Skeletal muscle cell (primary cell): Measurements from ENCODE around the gene ELK1.
"Not testable (repeated sequence)": the region's sequence is repeated elsewhere in the genome, so short reads cannot be mapped to it uniquely, and the experiment has no call there.

ENCODE experiments used
- DNase-seq: peaks from one replicate; pipeline ENCODE4 v3.0.0-alpha.2; 2010; ENCODE audit warnings: low read depth
- H3K4me3 ChIP-seq: 2 replicates; pipeline ENCODE4 v1.5.1; 2011; ENCODE audit warnings: low read depth, mild to moderate bottlenecking, control low read depth, low read length, moderate library complexity

ELK1 gene, protein sequence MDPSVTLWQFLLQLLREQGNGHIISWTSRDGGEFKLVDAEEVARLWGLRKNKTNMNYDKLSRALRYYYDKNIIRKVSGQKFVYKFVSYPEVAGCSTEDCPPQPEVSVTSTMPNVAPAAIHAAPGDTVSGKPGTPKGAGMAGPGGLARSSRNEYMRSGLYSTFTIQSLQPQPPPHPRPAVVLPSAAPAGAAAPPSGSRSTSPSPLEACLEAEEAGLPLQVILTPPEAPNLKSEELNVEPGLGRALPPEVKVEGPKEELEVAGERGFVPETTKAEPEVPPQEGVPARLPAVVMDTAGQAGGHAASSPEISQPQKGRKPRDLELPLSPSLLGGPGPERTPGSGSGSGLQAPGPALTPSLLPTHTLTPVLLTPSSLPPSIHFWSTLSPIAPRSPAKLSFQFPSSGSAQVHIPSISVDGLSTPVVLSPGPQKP

DNA sequence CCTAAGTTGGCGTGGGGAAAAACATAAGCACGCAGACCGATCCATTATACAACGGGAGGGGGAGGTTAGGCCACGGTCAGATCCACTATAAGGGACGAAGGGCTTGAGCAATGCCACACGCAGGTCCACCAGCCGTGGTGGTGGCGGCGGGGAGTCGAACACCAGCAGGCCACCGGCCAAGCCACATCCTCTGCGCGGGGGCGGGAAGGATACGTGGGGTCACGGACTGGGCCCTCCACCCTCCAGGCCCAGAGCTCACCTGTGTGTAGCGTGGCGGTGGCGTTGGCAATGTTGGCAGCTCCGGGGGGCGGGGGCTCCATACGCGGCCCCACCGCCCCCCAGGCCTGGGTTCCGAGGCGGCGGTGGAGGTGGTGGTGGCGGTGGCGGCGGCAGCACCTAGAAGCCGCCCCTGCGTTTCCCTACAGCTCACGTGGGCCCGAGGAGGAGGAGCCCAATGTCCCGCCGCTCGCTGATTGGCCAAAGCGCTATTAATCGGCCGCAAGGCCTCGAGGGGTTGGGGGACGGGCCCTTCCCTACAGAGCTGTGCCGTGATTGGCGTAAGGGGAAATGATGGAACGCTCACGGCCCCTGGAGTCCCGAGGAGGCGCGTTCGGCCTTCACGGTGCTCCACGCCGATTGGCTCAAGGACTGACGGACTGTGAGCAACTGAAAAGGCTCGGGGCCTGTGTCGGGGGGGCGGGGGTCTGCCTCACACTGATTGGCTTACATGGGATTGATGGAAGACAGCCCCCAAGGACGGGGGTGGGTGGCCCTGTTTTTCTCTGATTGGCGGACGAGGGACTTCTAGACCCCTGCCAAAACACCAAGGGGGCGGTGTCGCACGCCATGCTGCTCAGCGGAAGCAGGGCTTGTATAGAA is at the start of gene ELK1:
TSS of gene ELK1 (minus strand) at position 400 of the 879 bp plus-strand sequence. CDS start 9,122 bp downstream, outside the sequence.
- H3K4me3 ChIP-seq = peak within 1 kb of the TSS; percentile 63
- DNase-seq = peak; percentile 97

DNA sequence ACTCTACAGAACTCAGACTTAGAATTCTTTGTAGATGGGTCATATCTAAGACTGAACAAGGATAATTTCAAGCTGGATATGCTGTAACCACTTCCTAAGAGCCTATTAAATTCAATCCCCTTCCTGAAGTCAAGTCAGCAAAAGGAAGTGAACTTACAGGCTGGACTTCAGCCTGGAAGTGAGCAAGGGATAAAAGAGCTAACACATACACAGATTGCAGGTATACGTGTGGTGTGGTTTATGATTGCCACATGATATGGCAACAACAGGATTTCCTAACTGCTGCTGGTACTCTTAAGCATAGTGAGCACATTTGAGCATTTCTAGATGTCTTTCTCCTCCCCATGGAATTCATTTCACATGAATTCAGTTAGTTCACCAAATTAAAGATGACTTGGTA is 46.8 kb upstream of the ELK1 start:
- no peak for DNase-seq
- no peak overlapping the region for H3K4me3 ChIP-seq

DNA sequence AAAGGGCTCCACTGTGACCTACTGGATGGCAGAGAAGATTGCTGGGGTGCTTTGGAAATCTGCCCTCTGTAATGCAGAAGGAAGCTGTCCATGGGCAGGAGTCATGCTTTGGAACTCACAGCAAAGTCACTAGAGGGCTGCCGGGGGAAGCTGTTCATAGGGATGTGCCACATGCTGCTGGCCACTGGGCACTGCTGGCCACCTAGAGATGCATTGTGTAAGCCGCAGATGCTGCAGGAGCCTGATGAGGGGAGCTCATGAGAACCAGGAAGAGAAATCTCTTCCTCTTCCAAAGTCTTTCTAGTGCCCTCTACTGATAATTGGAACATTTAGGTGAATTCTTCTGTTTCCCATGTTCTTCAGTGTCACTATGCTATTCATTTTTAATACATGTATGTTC is 39.8 kb upstream of the ELK1 start:
- H3K4me3 ChIP-seq = no peak overlapping the region
- no peak for DNase-seq

DNA sequence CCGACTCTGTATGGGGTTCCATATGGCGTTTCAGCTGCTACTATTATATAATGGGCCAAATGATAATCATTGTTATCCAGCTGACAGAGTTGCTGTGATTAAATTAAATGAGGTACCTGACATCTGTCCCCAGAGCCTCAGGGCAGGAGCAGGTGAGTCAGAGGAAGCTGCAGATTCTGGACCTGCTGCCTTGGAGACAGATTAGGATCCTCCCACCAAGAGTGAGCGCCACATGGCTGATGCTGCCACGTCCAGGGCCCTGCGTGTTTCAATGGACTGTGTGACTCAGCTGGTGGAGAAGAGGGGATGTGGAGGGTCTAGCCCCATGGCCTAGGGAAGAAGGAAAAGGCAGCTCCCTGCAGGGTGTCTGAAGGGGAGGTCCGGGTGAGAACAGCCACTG is 36.9 kb upstream of the ELK1 start:
- H3K4me3 ChIP-seq = no peak overlapping the region
- DNase-seq = no peak

DNA sequence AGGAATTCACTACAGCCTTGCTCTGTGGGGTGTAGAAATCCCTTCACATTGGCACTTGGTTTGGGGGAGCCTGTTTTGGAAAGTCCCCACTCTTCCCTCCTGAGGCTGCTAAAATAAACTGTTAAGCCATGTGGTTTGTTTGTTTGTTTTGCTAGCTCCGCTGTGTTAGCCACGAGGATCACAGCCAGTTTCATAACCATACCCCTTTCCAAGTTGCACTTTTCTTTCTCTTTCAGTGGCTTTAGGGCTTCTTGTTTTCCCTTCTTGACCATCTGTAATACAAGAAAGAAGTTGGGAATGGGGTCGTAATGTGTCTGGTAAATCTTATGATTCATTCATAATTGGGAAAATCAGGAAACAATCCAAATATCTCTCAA is 33.5 kb upstream of the ELK1 start:
- DNase-seq = no peak
- H3K4me3 ChIP-seq = no peak overlapping the region

DNA sequence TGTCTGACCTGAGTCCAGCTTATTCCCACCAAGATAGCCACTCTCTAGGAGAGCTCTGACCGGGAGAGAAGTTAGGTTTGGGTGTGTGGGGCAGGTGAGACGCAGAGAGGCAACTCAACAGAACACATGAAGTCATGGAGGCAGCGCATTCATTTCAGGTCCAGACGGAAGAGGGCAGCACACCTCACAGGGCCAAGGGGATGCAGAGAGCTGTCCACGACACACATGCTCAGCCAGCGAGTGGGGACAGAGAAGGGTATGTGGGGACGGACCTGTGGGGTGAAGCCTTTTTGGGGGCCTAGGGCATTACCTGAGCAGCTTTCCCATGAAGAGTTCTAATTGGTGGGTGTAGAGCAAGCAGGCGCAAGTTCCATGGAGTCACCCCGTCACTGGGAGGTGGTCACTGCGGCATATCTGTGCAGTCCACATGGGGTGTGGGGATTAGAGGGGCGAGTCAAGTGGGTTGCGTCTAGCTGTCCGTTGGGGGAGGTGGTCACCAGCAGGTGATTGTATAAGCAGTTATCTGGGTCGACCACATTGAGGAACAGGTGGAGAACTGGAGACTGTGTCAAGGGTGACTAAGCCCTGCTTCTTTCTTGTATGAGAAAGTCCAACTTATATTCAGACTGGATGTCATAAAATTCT is 32.9 kb upstream of the ELK1 start:
- no peak for DNase-seq

DNA sequence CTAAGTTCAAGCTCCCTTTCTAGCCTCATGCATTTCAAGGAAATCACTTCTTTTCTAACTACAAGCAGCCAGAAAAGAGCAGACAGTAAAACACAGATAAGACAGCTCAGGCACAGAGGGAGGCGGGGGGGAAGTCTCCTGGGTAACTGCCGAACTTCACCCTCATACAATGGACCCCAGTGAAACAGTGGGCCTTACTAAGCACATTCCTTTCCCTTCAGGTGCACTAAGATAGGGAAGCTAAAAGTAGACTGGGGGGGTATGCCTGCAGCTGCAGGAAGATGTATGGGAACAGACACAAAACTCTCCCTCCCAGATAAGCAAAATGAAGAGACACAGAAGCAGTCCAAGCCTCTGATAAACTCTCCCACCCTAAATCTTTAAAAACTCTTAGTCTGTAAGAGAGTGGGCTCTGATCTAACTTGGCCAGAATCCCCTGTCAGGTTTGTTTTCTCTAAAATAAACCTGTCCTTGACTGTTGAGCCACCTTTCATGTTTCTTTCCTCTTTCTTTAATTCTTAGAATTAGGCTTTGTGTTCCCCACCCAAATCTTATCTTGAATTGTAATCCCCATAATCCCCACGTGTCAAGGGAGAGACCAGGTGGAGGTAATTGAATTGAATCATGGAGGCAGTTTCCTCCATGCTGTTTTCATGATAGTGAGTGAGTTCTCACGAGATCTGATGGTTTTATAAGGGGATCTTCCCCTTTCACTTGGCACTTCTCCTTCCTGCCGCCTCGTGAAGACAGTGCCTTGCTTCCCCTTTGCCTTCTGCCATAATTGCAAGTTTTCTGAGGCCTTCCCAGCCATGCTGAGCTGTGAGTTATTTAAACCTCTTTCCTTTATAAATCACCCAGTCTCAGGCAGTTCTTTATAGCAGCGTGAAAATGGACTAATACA is 25.8 kb upstream of the ELK1 start:
- not testable (repeated sequence) for H3K4me3 ChIP-seq, DNase-seq

More for the DNA sequence above, 32.9 kb upstream of the ELK1 start:
- H3K4me3 ChIP-seq = no peak overlapping the region

DNA sequence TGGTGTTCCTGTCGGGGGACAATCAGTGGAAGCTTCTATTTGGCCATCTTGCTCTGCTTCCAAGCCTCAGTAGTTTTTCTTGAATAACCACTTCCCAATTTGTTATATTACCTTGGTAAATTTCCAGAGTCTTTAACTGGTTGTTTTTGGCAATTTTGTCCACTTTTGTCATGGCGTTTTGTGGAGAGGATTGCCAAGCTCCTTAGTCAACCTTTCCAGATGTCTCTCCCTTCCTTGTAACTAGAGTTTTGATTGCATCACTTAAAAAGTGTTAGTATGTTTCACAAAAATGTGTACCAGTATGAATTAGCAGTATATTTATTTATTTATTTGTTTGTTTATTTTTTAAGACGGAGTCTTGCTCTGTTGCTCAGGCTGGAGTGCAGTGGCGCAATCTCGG is 24.4 kb upstream of the ELK1 start:
- no peak overlapping the region for H3K4me3 ChIP-seq
- no peak for DNase-seq

DNA sequence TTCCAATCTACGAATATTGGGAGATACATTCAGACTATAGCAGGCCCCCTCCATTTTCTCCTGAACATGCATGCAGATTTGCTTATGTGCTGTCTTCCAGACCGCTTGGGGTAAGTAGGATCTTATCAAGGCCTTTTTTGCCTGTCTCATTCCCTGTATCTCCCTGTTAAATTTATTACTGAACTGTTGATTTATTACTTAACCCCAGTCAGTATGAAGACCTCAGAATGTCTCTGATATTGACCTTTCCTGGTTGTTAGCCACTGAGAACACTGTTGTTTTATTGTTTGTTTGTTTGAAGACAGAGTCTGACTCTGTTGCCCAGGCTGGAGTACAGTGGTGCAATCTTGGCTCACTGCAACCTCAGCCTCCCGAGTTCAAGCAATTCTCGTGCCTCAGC is 15.4 kb upstream of the ELK1 start:
- H3K4me3 ChIP-seq, DNase-seq: not testable (repeated sequence)

DNA sequence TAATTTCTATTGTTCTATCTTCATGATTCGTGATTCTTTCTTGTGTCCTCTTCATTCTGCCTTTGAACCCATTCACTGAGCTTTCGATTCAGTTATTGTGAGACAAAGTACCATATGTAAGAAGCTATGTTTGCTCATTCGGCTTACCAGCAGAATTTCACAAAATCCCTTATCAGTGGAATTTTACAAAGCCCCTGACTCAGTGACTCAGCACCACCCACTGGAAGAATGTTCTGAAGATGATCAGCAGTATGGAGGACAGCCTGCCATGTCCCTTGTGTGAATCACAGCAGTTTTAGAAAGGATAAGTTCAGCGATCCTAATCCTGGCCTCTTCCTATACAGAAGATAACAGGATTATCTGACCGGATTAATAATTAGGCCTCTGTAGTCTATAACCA is 14.4 kb upstream of the ELK1 start:
- no peak for DNase-seq
- H3K4me3 ChIP-seq = no peak overlapping the region

DNA sequence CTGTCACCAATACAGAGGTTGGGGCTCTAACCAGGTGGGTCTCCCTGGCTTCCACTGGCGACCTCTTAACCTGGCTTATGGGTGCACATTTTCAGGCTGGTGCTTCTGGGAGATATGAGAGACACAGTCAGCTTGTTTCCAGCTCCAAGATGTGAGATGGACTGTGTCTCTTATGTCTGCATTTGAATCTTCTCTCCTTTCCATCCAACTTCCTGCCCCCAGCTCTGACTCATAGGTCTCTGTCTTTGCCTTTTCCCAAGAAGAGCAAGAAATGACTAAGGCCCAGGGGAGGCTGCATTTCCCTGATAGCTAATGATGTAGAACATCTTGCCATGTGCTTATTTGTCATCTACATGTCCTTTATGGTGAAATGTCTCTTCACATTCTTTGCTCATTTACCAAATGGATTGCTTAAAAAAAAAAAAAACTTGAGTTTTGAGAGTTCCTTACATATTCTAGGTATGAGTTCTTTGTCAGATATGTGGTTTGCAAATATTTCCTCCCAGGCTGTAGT is 11.8 kb upstream of the ELK1 start:
- peak; percentile 90 for DNase-seq
- H3K4me3 ChIP-seq = no peak overlapping the region

DNA sequence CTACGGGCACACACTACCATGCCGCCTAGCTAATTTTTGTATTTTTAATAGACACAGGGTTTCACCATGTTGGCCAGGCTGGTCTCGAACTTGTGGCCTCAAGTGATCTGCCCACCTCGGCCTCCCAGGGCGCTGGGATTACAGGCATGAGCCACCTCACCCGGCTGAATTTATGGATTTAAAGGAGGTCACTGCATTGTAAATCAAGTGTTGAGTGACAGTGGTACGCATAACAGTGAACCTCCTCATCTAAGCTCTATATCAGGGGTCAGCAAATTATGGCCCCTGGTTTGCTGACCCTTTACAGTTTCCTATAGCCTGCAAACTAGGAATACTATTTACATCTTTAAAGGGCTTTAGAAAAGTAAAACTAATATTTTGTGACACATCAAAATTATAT is 11.2 kb upstream of the ELK1 start:
- no peak for DNase-seq
- H3K4me3 ChIP-seq = no peak overlapping the region

DNA sequence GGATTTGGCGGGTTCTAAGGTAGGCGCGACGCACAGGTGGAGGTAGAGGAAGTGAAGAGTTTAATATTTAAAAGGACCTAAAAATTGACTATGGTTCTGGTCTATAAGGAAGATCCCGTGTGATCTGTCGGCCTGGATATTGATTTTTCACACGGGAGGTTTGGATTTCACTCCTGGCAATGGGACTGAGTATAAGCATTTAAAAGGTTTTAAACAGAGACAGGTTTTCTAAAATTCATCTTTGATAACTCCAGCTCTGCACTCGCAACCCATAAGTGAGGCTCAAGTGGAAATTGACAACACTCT is 9.0 kb upstream of the ELK1 start:
- DNase-seq = no peak
- H3K4me3 ChIP-seq = peak overlapping the region; percentile 54

DNA sequence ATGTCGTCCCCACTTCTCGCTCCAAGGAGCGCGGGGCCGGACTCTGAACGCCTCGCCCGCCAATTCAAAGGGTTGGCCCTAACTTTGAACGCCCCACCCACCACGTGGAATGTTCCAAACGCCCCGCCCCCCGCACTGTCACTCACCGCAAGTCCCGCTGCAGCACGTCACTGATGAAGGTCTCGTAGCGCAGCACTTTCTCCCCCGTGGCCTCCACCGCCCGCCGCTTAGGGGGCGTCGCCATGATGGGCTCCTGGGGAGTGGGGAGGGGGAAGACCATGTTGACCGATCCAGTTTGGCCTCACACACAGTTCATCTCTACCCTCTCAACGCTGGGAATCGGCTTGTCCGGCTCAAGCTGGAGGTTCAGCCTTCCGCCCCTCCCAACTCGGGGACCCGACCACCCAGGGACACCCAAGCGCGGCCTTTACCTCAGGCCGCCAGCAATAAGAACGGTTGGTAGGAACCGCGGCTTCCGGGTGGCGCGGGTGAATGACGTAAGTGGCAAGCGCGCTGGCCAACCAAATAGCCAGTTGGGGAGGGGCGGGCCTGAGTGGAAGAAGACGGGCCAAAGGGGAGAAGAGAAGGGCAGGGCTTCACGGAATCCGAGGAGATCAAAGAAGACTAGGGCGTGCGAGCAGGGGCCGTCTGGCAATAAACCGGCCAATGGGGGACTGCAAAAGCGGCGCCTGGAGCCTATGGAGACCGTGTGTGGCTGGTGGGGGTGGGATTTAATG is 8.5 kb upstream of the ELK1 start, which contains the start of gene UXT:
TSS of gene UXT (minus strand) at position 497 of the 737 bp plus-strand sequence. CDS start at position 244, 253 bp downstream.
- H3K4me3 ChIP-seq = peak within 1 kb of the TSS; percentile 54
- DNase-seq = peak; percentile 90

DNA sequence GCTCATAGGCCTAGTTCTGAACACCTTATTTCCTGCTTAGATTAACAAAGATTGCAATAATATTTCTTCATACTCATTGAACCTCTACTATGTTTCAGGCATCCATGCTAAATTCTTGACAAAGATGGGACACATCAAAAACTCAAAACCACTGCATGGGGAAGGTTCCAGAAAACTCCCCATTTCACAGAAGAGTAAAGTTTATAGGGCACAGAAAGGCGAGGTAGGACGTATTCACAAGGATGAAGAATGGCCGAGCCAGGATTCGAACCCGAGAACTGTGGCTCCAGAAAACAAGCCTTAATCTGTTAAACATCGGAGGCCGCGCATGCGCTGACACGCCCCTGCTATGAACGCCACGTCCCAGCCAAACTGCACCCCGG is 7.9 kb upstream of the ELK1 start:
- no peak for DNase-seq

DNA sequence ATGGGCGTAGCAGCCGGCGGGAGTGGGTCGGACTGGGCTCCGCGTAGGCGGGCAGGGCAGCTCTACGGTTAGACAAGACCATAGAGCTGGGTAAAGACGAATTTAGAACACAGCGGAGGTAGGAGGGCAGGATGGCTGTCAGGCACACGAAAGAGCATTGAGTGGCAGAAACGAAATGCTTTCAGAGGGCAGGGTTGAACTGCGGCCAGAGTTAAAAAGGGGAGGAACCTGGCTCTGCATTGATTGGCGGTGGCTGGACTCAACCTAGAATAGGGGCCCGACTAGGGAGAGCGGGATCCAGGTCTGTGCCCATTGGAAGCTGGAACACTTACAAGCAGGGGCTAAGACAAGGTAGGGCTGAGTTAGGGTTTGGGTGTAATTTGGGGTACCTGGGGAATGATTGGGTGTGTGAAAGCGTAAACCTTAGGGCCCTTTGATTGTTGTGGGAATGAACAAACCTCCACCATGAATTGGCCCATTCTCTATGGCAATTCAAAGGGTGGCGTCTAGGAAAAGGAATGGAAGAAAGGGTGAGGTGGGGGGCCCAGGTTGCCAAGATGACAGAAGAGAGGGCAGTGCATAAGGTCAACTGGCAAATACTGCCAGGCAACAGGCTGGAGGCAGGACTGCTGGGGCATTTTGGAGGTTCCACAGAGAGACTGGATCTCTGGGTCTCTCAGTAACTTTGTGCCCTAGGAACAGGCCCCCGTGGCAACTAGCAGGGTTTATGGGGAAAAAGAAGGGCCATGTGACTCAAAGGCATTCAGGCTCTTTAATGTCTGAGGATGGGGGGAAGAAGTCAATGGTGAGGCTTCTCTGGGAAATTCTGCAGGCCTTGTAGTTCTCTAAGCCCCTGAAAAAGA is 911 bp upstream of the ELK1 start:
- H3K4me3 ChIP-seq = peak overlapping the region; percentile 36
- DNase-seq = no peak

More for the DNA sequence above, 7.9 kb upstream of the ELK1 start:
- H3K4me3 ChIP-seq = peak overlapping the region; percentile 54

DNA sequence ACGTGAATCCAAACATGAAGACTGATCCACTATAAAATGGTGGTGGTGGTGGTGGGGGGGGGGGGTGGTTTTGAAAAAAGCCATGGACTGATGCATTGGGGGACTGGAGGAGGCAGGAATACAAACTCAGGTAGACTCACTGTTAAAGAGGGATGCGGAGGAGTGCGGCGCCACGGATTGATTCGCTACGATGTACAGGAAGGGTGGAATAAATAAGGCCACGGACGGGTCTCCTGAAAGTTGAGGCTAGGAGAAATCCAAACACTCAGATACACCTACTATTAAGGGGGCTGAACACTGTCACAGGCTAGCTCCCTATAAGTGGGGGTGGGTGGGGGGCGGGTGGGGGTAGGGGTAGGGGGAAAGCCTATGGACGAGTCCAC is 591 bp downstream of the ELK1 start:
- no peak for DNase-seq
- peak overlapping the region; percentile 63 for H3K4me3 ChIP-seq
